ENCODE measurements around the gene TRAPPC3.
A peak's percentile ranks its signal among the peaks of the same experiment; 100 is the strongest.

DNA sequence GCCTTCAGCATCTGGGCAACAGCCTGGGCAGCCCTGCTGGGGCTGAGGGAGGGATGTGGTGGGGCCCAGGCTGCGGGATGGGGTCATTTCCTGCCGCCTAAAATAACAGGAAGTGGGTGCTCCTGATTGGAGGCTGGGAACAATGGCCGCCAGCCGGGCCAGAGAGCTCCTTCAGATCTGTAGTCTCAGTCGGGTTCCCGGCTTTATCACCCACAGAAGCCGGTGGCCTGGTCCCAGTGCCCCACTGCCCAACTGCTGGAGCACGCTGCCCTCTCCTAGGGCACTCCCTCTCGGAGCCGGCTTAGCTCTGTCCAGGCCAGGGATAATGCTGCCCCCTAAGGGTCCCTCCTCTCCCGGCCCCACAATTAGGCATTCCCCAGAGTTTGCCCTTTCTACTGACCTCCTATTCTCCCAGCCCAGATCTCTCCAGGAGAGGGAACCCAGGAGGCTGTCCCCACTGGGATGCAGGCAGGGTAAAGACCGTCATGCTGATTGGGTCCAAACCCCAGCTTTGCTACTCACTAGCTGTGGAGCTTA, 11.7 kb upstream of the TRAPPC3 start:
- TF ChIP-seq, protein P1, sequence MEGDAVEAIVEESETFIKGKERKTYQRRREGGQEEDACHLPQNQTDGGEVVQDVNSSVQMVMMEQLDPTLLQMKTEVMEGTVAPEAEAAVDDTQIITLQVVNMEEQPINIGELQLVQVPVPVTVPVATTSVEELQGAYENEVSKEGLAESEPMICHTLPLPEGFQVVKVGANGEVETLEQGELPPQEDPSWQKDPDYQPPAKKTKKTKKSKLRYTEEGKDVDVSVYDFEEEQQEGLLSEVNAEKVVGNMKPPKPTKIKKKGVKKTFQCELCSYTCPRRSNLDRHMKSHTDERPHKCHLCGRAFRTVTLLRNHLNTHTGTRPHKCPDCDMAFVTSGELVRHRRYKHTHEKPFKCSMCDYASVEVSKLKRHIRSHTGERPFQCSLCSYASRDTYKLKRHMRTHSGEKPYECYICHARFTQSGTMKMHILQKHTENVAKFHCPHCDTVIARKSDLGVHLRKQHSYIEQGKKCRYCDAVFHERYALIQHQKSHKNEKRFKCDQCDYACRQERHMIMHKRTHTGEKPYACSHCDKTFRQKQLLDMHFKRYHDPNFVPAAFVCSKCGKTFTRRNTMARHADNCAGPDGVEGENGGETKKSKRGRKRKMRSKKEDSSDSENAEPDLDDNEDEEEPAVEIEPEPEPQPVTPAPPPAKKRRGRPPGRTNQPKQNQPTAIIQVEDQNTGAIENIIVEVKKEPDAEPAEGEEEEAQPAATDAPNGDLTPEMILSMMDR (IDR thresholded peaks at IDR 0.05; ENCODE audit: insufficient read depth, low read length) = peak; percentile 8
- peak; percentile 86 for TF ChIP-seq POLR2AphosphoS5 (IDR thresholded peaks at IDR 0.05; ENCODE audit: low read depth)

Measured in HL-60 (cell line).